SK-N-SH treated with all-trans-retinoic acid at 6 μM for 48 hours (cell line): ENCODE results near the gene PBX3.

Experiments used
- ATAC-seq: fragments of 200-7000 bp; cut with Tn5 transposase; 3 replicates; pipeline ENCODE4 v1.9.1; 2020; ENCODE audit warnings: mild to moderate bottlenecking, moderate library complexity
- ARNTL ChIP-seq: fragments of 450-650 bp; formaldehyde crosslinking; IDR thresholded peaks from 2 replicates; pipeline ENCODE4 v1.5.0; 2020; ENCODE audit warnings: low read depth, mild to moderate bottlenecking, moderate library complexity, borderline replicate concordance
- BACH2 ChIP-seq: fragments of 250-450 bp; sonication (Bioruptor Pico); IDR thresholded peaks from 2 replicates; pipeline ENCODE4 v1.9.0; 2021; ENCODE audit warnings: mild to moderate bottlenecking, borderline replicate concordance
- CREB5 ChIP-seq: fragments of 250-450 bp; sonication (Bioruptor Pico); IDR thresholded peaks from 2 replicates; pipeline ENCODE4 v1.5.1; 2020; ENCODE audit warnings: low read depth, mild to moderate bottlenecking, moderate library complexity
- CSDC2 ChIP-seq: fragments of 250-450 bp; sonication (Bioruptor Pico); IDR thresholded peaks from 2 replicates; pipeline ENCODE4 v1.5.0; 2020; ENCODE audit warnings: mild to moderate bottlenecking, moderate library complexity
- CSRNP3 ChIP-seq: fragments of 250-450 bp; sonication (Bioruptor Pico); IDR thresholded peaks from 2 replicates; pipeline ENCODE4 v1.5.1; 2021; ENCODE audit warnings: mild to moderate bottlenecking, moderate library complexity
- ESRRG ChIP-seq: fragments of 250-450 bp; sonication (Bioruptor Pico); IDR thresholded peaks from 2 replicates; pipeline ENCODE4 v1.6.1; 2021; ENCODE audit warnings: mild to moderate bottlenecking
- GLIS3 ChIP-seq: fragments of 250-450 bp; sonication (Bioruptor Pico); IDR thresholded peaks from 2 replicates; pipeline ENCODE4 v1.5.0; 2020; ENCODE audit warnings: mild to moderate bottlenecking, moderate library complexity
- ISL1 ChIP-seq: fragments of 250-450 bp; sonication (Bioruptor Pico); IDR thresholded peaks from 2 replicates; pipeline ENCODE4 v2.1.2; 2022; ENCODE audit warnings: mild to moderate bottlenecking, moderate library complexity
- OSR1 ChIP-seq: fragments of 250-450 bp; sonication (Bioruptor Pico); IDR thresholded peaks from 2 replicates; pipeline ENCODE4 v1.8.0; 2022; ENCODE audit warnings: moderate library complexity, mild to moderate bottlenecking, inconsistent platforms
- POU6F1 ChIP-seq: fragments of 250-450 bp; sonication (Bioruptor Pico); IDR thresholded peaks from 2 replicates; pipeline ENCODE4 v1.8.0; 2021; ENCODE audit warnings: low read depth, mild to moderate bottlenecking, moderate library complexity, borderline replicate concordance
- PPARA ChIP-seq: fragments of 250-450 bp; sonication (Bioruptor Pico); IDR thresholded peaks from 2 replicates; pipeline ENCODE4 v1.5.0; 2020; ENCODE audit warnings: mild to moderate bottlenecking, borderline replicate concordance
- RARB ChIP-seq: fragments of 250-450 bp; sonication (Bioruptor Pico); IDR thresholded peaks from 2 replicates; pipeline ENCODE4 v1.8.0; 2021; ENCODE audit warnings: mild to moderate bottlenecking, moderate library complexity
- SNAI2 ChIP-seq: fragments of 250-450 bp; sonication (Bioruptor Pico); IDR thresholded peaks from 2 replicates; pipeline ENCODE4 v1.5.0; 2020; ENCODE audit warnings: mild to moderate bottlenecking, moderate library complexity
- TCF4 ChIP-seq: fragments of 250-450 bp; sonication (Bioruptor Pico); IDR thresholded peaks from 2 replicates; pipeline ENCODE4 v1.8.0; 2021; ENCODE audit warnings: mild to moderate bottlenecking, moderate library complexity, borderline replicate concordance
- TOX ChIP-seq: fragments of 250-450 bp; sonication (Bioruptor Pico); IDR thresholded peaks from 2 replicates; pipeline ENCODE4 v1.8.0; 2021; ENCODE audit warnings: mild to moderate bottlenecking, moderate library complexity, borderline replicate concordance
- TSHZ2 ChIP-seq: fragments of 250-450 bp; sonication (Bioruptor Pico); IDR thresholded peaks from 2 replicates; pipeline ENCODE4 v1.5.0; 2020; ENCODE audit warnings: mild to moderate bottlenecking, moderate library complexity
- ZC3H10 ChIP-seq: fragments of 250-450 bp; sonication (Bioruptor Pico); IDR thresholded peaks from 2 replicates; pipeline ENCODE4 v1.5.1; 2021; ENCODE audit warnings: mild to moderate bottlenecking, moderate library complexity
- ZFP3 ChIP-seq: fragments of 250-450 bp; sonication (Bioruptor Pico); IDR thresholded peaks from 2 replicates; pipeline ENCODE4 v1.5.0; 2020; ENCODE audit warnings: mild to moderate bottlenecking, moderate library complexity
- ZNF565 ChIP-seq: fragments of 450-650 bp; formaldehyde crosslinking; conservative IDR thresholded peaks from 2 replicates; pipeline ENCODE4 v1.5.0; 2020; ENCODE audit warnings: low read depth, mild to moderate bottlenecking, moderate library complexity
- ZNF70 ChIP-seq: fragments of 450-650 bp; formaldehyde crosslinking; IDR thresholded peaks from 2 replicates; pipeline ENCODE4 v1.5.0; 2020; ENCODE audit warnings: mild to moderate bottlenecking, moderate library complexity
- TF ChIP-seq, protein P1 (sequence below): fragments of 250-450 bp; sonication (Bioruptor Pico); IDR thresholded peaks from 2 replicates; pipeline ENCODE4 v1.8.0; 2020; ENCODE audit warnings: mild to moderate bottlenecking, moderate library complexity, borderline replicate concordance

Gene PBX3

DNA sequence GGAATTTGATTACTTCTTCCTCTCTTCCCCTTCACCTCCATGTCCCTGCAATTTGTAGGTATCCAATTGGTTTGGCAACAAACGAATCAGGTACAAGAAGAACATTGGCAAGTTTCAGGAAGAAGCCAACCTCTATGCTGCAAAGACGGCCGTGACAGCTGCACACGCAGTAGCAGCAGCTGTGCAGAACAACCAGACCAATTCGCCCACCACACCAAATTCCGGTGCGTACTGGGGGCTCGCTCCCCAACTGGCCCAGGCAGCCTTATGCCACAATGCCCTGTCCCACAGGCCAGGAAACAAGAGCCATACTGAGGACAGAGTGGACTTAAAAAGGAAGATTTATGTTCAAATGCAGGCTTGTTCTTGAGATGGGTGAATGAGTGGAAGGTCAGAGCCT, 213.5 kb downstream of the PBX3 start:
- no peak for ATAC-seq
- TF ChIP-seq SNAI2 (CRISPR knock-in tag), result no peak
- no peak for TF ChIP-seq TCF4 (CRISPR knock-in tag)
- no peak for TF ChIP-seq GLIS3
- no peak for TF ChIP-seq ARNTL (CRISPR knock-in tag)
- TF ChIP-seq, all 23 proteins: peak for 0

- no peak for ATAC-seq
- TF ChIP-seq CREB5 (CRISPR knock-in tag), result no peak
- TF ChIP-seq OSR1 (CRISPR knock-in tag), result no peak
- TF ChIP-seq BACH2, result no peak
- TF ChIP-seq ZNF70 (CRISPR knock-in tag), result no peak
- no peak for TF ChIP-seq ZNF565
- no peak for TF ChIP-seq ZFP3 (CRISPR knock-in tag)
- no peak for TF ChIP-seq ARNTL (CRISPR knock-in tag)
- TF ChIP-seq ISL1 (CRISPR knock-in tag), result no peak
- no peak for TF ChIP-seq CSRNP3 (CRISPR knock-in tag)
- no peak for TF ChIP-seq PPARA
- TF ChIP-seq CSDC2, result no peak
- TF ChIP-seq POU6F1 (CRISPR knock-in tag), result no peak
- no peak for TF ChIP-seq ZC3H10 (CRISPR knock-in tag)
- TF ChIP-seq, protein P1, sequence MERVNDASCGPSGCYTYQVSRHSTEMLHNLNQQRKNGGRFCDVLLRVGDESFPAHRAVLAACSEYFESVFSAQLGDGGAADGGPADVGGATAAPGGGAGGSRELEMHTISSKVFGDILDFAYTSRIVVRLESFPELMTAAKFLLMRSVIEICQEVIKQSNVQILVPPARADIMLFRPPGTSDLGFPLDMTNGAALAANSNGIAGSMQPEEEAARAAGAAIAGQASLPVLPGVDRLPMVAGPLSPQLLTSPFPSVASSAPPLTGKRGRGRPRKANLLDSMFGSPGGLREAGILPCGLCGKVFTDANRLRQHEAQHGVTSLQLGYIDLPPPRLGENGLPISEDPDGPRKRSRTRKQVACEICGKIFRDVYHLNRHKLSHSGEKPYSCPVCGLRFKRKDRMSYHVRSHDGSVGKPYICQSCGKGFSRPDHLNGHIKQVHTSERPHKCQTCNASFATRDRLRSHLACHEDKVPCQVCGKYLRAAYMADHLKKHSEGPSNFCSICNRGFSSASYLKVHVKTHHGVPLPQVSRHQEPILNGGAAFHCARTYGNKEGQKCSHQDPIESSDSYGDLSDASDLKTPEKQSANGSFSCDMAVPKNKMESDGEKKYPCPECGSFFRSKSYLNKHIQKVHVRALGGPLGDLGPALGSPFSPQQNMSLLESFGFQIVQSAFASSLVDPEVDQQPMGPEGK (CRISPR knock-in tag), result no peak
- no peak for TF ChIP-seq RARB (CRISPR knock-in tag)
- TF ChIP-seq ESRRG (CRISPR knock-in tag), result no peak
- TF ChIP-seq, all 23 proteins: peak for 0
Measured at GRCh38 chr9:125961072-125961471, 213.9 kb downstream of the PBX3 start.

- no peak for ATAC-seq
- TF ChIP-seq ISL1 (CRISPR knock-in tag), result peak; percentile 36
- TF ChIP-seq, protein P1 (CRISPR knock-in tag), result no peak
Measured at GRCh38 chr9:125963932-125964331, 216.8 kb downstream of the PBX3 start.

DNA sequence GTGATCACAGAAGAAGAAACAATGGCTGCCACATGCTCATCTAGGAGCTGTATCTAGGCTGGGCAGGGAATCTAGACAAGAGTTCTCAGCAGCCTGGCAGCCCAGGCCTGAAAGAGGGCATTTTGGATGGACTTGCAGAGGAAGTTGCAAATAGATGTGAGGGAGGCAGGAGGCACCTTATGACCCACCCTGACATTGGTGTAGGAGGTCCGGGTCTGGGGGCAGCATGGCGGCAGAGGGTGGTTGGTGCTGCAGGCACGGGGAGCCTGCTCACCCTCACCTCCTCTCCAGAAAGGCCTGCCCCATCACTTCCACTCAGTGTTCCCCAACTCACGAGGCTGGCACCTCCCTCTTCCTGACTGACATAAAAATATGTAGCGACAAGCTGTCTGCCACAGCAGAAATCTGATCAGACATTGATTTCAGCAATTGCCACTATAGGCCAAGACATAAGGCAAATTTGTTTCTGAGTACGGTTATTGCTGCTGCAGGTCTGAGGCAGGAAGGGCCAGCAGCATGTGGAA, 217.6 kb downstream of the PBX3 start:
- ATAC-seq, result no peak
- TF ChIP-seq ZC3H10 (CRISPR knock-in tag), result no peak
- TF ChIP-seq RARB (CRISPR knock-in tag), result no peak
- TF ChIP-seq CSRNP3 (CRISPR knock-in tag), result no peak
- TF ChIP-seq OSR1 (CRISPR knock-in tag), result no peak
- TF ChIP-seq ZNF565, result no peak
- no peak for TF ChIP-seq TOX (CRISPR knock-in tag)
- no peak for TF ChIP-seq ZFP3 (CRISPR knock-in tag)
- TF ChIP-seq TSHZ2, result no peak
- TF ChIP-seq BACH2, result no peak
- TF ChIP-seq CSDC2, result no peak
- TF ChIP-seq POU6F1 (CRISPR knock-in tag), result no peak
- TF ChIP-seq PPARA, result no peak
